Measurements from ENCODE around the gene PCARE. TPM values are rescaled to one million over a fixed set of nuclear protein-coding genes. Genes with fewer than 3 reads are reported as not detected.

PCARE gene
- total RNA-seq, 2 donors from 2014 or later = not detected

DNA sequence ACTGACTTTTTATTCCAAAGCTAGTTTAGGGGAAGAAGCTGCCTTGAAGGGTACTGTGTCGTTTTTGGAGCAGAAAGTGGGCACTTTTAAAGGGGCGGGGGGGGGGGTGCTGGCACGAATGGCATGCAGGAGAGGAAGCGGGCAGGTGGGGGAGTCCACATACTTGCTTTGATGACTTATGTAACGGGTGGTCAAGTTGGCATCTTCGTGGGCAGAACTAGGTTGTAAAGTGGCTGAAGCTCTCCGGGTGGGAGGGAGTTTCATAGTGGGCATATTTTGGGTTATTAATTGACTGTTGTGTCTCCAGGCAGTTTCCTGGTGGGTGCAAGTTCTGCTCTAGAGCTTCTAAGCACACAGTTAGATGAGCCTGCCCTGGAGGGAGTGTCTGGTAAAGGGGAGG lies 19.9 kb downstream of the PCARE start:
- ATAC-seq (no peak), DNase-seq (no peak)
- H3K36me3 ChIP-seq (replicated peaks in 1 of 2; ENCODE audit: insufficient read depth in 1 of 2, low read depth in 2 of 2) = no peaks in the 10 kb centered on the region
- no peak overlapping the region for H3K27ac ChIP-seq
- TF ChIP-seq, protein P1, sequence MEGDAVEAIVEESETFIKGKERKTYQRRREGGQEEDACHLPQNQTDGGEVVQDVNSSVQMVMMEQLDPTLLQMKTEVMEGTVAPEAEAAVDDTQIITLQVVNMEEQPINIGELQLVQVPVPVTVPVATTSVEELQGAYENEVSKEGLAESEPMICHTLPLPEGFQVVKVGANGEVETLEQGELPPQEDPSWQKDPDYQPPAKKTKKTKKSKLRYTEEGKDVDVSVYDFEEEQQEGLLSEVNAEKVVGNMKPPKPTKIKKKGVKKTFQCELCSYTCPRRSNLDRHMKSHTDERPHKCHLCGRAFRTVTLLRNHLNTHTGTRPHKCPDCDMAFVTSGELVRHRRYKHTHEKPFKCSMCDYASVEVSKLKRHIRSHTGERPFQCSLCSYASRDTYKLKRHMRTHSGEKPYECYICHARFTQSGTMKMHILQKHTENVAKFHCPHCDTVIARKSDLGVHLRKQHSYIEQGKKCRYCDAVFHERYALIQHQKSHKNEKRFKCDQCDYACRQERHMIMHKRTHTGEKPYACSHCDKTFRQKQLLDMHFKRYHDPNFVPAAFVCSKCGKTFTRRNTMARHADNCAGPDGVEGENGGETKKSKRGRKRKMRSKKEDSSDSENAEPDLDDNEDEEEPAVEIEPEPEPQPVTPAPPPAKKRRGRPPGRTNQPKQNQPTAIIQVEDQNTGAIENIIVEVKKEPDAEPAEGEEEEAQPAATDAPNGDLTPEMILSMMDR (IDR thresholded peaks at IDR 0.05) = no peak
- TF ChIP-seq POLR2A (IDR thresholded peaks at IDR 0.05) = no peak
- intact Hi-C loops (cut with DNase I) = no loop called here
- no peaks in the 10 kb centered on the region for H3K9me3 ChIP-seq
- no peaks in the 10 kb centered on the region for H3K27me3 ChIP-seq
- no peaks in the 10 kb centered on the region for H3K4me1 ChIP-seq
- H3K4me3 ChIP-seq = no peak overlapping the region
- 66 to 68% methylated on average over 6 to 7 of the region's 7 CpGs for WGBS, 2 donors

DNA sequence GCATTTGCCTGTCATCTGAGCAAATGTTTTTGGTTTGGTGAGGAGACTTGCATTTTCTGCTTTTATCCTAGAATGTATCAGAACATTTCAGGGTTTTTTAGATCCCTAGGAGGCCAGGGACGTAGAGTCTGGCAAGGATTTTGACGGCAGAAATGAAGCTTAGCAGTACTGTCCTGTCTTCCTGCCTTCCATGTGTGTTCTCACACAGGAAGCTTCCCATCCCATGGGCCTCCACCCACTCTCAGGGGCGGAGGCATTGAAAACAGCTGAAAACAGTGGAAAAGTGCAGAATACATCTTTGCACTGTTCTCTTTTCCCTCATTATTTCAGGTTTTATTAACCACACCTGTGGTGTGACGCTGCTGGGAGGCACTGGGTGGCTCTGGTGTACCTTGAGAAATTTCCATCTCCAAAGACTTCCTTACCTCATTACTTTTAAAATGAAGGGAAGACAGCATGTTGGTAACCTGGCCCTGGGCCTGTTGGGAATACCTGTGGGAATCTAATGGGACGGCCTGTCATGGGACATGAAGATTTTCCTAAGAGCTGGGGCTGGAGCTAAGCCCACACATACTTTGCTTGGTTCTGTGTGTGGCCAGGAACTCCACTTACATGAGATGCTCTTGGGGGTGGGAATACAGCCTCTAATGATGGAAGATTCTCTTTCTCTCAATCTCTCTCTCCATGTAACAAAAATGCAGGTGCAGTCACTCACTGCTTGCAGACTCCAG lies 20.5 kb downstream of the PCARE start:
- H3K36me3 ChIP-seq (replicated peaks in 1 of 2; ENCODE audit: insufficient read depth in 1 of 2, low read depth in 2 of 2) = no peaks in the 10 kb centered on the region
- no peaks in the 10 kb centered on the region for H3K4me1 ChIP-seq
- no peak overlapping the region for H3K4me3 ChIP-seq
- no peak overlapping the region for H3K27ac ChIP-seq
- WGBS, 2 donors = 63 to 77% methylated on average over 5 of the region's 5 CpGs
- ATAC-seq (no peak), DNase-seq (no peak)
- H3K27me3 ChIP-seq = no peaks in the 10 kb centered on the region
- no peaks in the 10 kb centered on the region for H3K9me3 ChIP-seq
- intact Hi-C loops (cut with DNase I) = no loop called here
- no peak for TF ChIP-seq POLR2A (IDR thresholded peaks at IDR 0.05)
- TF ChIP-seq, protein P1 (IDR thresholded peaks at IDR 0.05) = peak in 1 of 7 experiments; percentile 25

- TF ChIP-seq, protein P1 (IDR thresholded peaks at IDR 0.05) = no peak
- Histone ChIP-seq H3K36me3 (replicated peaks in 1 of 2; ENCODE audit: insufficient read depth in 1 of 2, low read depth in 2 of 2) (no peaks in the 10 kb centered on the region), H3K27ac (no peak overlapping the region), H3K4me3 (no peak overlapping the region), H3K27me3 (no peaks in the 10 kb centered on the region), H3K9me3 (no peaks in the 10 kb centered on the region), H3K4me1 (no peaks in the 10 kb centered on the region)
- intact Hi-C loops (cut with DNase I) = no loop called here
- DNase-seq (no peak), ATAC-seq (no peak)
- 67 to 79% methylated on average over 1 to 7 of the region's 7 CpGs for WGBS, 2 donors
These were observed 21.1 kb downstream of the PCARE start for GRCh38 chr2:29053223-29053622.

- H3K4me3 ChIP-seq = no peak overlapping the region
- intact Hi-C loops (cut with DNase I) = no loop called here
- no peak for TF ChIP-seq POLR2A (IDR thresholded peaks at IDR 0.05)
- TF ChIP-seq, protein P1 (IDR thresholded peaks at IDR 0.05) = no peak
- H3K27ac ChIP-seq = no peak overlapping the region
- H3K36me3 ChIP-seq (replicated peaks in 1 of 2; ENCODE audit: insufficient read depth in 1 of 2, low read depth in 2 of 2) = no peaks in the 10 kb centered on the region
- no peak for DNase-seq
- no peaks in the 10 kb centered on the region for H3K27me3 ChIP-seq
- no peak for ATAC-seq
- H3K9me3 ChIP-seq = no peaks in the 10 kb centered on the region
- no peaks in the 10 kb centered on the region for H3K4me1 ChIP-seq
- 56 to 63% methylated on average over 5 to 6 of the region's 6 CpGs for WGBS, 2 donors
These were observed 21.5 kb downstream of the PCARE start for GRCh38 chr2:29052807-29053206.

- intact Hi-C loops (cut with DNase I) = no loop called here
- ATAC-seq = no peak
These were observed 22.6 kb downstream of the PCARE start for GRCh38 chr2:29051730-29052129.

More at GRCh38 chr2:29051730-29052129, 22.6 kb downstream of the PCARE start:
- no peaks in the 10 kb centered on the region for H3K36me3 ChIP-seq (replicated peaks in 1 of 2; ENCODE audit: insufficient read depth in 1 of 2, low read depth in 2 of 2)
- H3K27ac ChIP-seq = no peak overlapping the region
- 91% methylated on average over 5 to 12 of the region's 12 CpGs for WGBS, 2 donors
- no peaks in the 10 kb centered on the region for H3K27me3 ChIP-seq
- no peaks in the 10 kb centered on the region for H3K4me1 ChIP-seq
- DNase-seq = no peak
- no peak overlapping the region for H3K4me3 ChIP-seq
- no peaks in the 10 kb centered on the region for H3K9me3 ChIP-seq
- TF ChIP-seq, protein P1 (IDR thresholded peaks at IDR 0.05) = no peak
- no peak for TF ChIP-seq POLR2A (IDR thresholded peaks at IDR 0.05)
